ENCODE measurements around the gene OSTN. TPM values are rescaled to one million over a fixed set of nuclear protein-coding genes. Genes with fewer than 3 reads are reported as not detected.
A peak's percentile ranks its signal among the peaks of the same experiment; 100 is the strongest.
"Not testable (repeated sequence)": the region's sequence is repeated elsewhere in the genome, so short reads cannot be mapped to it uniquely, and the experiment has no call there.

OSTN gene
- 1.1 TPM for total RNA-seq

DNA sequence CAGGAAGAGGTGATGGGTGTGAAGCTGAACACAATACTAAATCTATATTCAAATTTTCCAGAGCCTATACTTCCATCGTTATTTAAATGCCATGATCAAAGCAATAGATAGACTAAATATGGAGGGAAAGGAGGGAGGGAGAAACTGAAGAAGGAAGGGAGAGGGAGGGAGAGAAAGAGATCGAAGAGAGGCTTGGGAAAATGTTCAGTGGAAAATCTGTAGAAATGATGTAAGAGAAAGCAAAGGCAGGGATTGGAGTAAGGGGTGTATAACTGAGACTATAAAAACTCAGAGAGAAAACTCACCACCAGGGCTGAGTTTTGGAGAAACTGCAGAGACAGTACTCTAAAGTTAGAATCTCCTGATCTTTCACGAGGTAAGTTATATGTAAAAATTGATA is at the start of gene OSTN:
Gene OSTN (plus strand): TSS at position 310 of the 400 bp plus-strand sequence. CDS start 13,292 bp downstream, outside the sequence.
- intact Hi-C loops (cut with DNase I) = no loop called here
- ATAC-seq (no peak), DNase-seq (ENCODE audit: low spot score) (no peak)

DNA sequence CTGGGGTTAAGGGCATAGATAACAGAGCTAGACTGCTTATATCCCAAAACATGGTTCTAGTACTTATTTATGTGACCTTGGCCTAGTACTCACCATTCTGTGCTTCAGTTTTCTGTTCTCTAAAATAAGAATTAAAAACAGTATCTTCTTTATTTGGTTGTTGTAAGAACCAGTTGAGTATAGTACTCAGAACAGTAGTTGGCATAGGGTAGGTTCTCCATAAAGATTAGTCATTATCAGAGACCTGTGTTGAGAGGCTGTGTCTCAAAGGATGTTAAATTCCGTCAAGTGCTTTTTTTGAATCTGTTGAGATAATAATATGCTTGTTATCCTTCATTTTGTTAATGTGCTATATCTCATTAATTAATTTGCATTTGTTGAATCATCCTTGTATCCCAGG is 47.4 kb upstream of the OSTN start:
- ATAC-seq = no peak
- no peak for DNase-seq (ENCODE audit: low spot score)
- intact Hi-C loops (cut with DNase I) = no loop called here

- DNase-seq (ENCODE audit: low spot score) (no peak), ATAC-seq (no peak)
- intact Hi-C loops (cut with DNase I) = no loop called here
Observed at GRCh38 chr3:191154827-191155226, 44.2 kb upstream of the OSTN start.

GRCh38 chr3:191158247-191158646 is 40.8 kb upstream of the OSTN start:
- intact Hi-C loops (cut with DNase I) = no loop called here
- no peak for ATAC-seq

GRCh38 chr3:191158815-191159214 is 40.2 kb upstream of the OSTN start:
- ATAC-seq (peak; percentile 62), DNase-seq (ENCODE audit: low spot score) (no peak)
- intact Hi-C loops (cut with DNase I) = no loop called here

More at GRCh38 chr3:191158247-191158646, 40.8 kb upstream of the OSTN start:
- DNase-seq (ENCODE audit: low spot score) = no peak

DNA sequence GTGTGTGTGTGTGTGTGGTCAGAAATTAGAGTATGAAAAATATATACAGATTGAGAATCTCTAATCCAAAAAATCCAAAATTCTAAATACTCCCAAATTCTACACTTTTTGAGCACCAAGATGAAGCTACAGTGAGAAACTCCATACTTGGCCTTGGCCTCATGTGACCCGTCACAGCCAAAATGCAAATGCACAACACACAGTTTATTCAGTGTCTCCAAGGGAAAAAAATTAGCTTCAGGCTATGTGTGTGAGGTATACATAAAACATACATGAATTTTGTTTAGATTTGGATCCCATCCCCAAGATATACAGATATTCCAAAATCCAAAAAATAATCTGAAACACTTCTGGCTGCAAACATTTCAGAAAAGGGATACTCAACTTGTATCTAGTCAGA is 33.2 kb upstream of the OSTN start:
- DNase-seq (ENCODE audit: low spot score) (no peak), ATAC-seq (no peak)
- intact Hi-C loops (cut with DNase I) = no loop called here

DNA sequence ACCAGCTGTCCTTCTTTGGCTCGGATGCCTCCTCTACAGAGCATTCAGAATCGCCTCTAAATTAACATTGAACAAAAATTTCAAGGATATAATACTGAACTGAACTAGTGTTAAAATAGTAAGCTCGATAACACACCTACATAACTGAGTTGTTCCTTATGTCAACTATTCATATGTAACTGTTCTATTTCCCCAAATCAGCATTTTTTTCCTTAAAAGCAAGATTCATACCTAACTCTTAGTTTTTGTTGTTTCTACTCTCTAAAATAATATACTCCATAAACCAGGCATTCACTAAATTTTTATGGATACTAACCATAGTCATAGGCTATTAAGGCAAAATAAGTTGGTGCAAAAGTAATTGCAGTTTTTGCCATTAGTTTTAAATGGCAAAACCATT is 32.7 kb upstream of the OSTN start:
- no peak for ATAC-seq
- DNase-seq (ENCODE audit: low spot score) = no peak
- intact Hi-C loops (cut with DNase I) = no loop called here

DNA sequence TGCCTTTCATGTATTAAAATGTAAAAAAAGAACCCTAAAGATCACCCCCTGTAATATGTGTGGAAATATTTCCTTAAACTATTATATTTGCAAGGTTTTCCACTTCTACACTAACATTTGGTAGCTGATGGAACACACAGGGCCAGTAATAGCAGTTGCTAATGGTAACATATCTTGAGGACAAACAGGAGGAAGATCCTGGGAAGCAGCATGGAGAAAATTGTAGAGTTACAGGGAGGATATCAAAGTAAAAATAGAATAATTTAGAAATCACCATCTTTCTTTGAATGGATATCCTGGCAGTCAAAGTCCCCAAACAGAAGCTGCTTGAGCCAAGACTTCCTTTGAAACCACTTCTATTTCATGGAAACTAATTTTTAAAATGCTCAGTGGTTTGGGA is 29.5 kb upstream of the OSTN start:
- ATAC-seq = no peak
- intact Hi-C loops (cut with DNase I) = no loop called here
- no peak for DNase-seq (ENCODE audit: low spot score)

GRCh38 chr3:191170097-191170496 is 28.9 kb upstream of the OSTN start:
- DNase-seq (ENCODE audit: low spot score) = no peak
- ATAC-seq = no peak
- intact Hi-C loops (cut with DNase I) = no loop called here

DNA sequence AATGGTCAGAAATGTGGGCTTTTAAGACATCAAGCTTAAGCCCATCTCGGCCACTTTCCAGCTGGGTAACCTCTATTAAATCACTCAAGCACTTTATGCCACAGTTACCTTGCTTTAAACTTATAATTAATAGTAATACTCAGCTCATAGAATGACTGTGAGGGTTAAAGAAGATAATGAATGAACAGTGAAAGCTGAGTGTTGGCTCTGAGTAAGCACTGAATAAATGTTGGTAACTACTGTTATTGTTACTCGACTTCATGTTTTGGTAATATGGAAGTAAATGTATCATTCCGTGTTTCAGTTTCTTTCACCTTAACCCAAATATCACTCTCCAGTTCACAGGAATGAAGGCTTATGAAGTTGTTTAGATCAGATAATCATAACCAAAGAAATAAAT is 23.9 kb upstream of the OSTN start:
- no peak for ATAC-seq
- no peak for DNase-seq (ENCODE audit: low spot score)
- intact Hi-C loops (cut with DNase I) = no loop called here

DNA sequence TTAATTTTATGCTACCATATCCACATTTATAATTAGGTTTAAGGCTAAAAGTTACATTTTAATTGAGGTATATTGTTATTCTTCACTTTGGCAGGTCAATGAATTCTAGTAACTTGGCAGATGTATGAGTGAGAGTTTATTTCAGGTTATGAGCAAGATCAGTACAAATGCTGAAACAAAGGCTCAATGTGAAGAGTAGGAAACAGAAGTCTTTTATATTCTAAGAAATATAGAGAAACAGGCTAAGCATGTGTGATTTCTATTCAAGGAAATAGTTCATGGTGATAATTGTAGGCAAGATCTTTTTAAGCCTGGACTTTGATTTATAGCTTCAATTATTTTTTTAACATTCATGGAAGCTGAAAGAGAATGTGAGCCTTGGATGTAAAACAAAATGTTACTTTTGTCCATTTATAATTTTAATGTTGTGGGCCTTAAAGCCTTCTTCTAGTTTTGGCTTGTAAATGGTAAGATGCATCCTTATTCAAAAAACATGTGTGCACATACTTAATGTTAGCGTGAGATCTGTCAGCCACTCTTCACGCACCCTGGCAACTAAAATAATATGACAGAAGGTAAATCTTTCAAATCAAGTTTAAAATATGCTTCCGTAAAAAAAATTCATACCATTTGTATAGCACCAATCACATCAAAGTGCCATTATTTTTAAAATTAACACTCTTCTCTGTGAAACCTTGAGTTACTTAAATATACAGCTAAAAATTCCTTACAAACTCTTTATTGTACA is 22.8 kb upstream of the OSTN start:
- no peak for DNase-seq (ENCODE audit: low spot score)
- intact Hi-C loops (cut with DNase I) = no loop called here
- ATAC-seq = peak; percentile 71

GRCh38 chr3:191185382-191185781 is 13.7 kb upstream of the OSTN start:
- intact Hi-C loops (cut with DNase I); ATAC-seq; DNase-seq (ENCODE audit: low spot score): not testable (repeated sequence)

GRCh38 chr3:191188246-191188645 is 10.8 kb upstream of the OSTN start:
- intact Hi-C loops (cut with DNase I); DNase-seq (ENCODE audit: low spot score); ATAC-seq: not testable (repeated sequence)

DNA sequence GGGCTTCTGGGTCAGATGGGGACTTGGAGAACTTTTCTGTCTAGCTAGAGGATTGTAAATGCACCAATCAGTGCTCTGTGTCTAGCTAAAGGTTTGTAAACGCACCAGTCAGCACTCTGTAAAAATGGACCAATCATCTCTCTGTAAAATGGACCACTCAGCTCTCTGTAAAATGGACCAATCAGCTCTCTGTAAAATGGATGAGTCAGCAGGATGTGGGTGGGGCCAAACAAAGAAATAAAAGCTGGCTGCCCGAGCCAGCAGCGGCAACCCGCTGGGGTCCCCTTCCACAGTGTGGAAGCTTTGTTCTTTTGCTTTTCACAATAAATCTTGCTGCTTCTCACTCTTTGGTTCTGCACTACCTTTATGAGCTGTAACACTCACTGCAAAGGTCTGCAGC is 6.8 kb upstream of the OSTN start:
- ATAC-seq; DNase-seq (ENCODE audit: low spot score); intact Hi-C loops (cut with DNase I): not testable (repeated sequence)

DNA sequence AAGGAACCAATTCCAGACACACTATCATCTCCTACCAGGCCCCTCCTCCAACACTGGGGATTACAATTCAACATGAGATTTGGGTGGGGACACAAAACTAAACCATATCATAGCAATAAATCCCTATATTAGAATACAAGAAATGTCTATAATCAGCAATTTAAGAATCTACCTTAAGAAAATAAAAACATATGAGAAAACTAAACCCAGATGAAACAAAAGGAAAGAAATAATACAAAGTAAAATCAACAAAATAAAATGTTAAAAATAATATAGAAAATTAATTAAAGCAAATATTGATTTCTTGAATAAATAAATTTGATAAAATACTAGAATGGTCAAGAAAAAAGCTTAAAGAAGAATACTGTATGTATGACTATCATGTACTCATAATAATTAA is 6.1 kb upstream of the OSTN start:
- DNase-seq (ENCODE audit: low spot score) = no peak
- intact Hi-C loops (cut with DNase I) = no loop called here
- no peak for ATAC-seq

DNA sequence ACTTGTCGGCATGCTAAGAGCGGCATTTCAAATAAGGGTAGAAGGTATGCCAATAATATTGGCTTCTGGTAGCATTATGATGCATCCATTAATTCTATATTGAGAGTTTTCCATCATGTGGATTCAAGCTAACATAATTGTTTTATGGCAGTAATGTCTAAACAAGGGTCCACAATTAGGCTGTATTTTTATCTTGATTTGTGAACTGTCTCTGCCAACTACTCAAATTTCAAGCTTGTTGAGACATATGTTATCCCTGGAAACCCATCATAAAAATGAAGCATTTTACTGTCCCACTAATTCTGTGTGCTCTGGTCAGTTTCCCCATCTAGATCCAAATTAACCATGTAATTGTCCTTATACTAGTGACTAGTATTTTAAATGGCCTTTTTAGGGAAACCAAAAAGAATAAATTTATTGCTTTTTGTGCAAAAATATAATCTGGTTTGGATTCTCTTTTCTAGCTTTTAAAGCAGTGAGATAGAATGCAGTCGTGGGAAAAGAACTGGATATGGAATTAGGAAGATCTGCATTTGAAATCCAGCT is 1.2 kb upstream of the OSTN start:
- DNase-seq (ENCODE audit: low spot score) = no peak
- intact Hi-C loops (cut with DNase I) = no loop called here
- no peak for ATAC-seq

- ATAC-seq = no peak
- no peak for DNase-seq (ENCODE audit: low spot score)
- intact Hi-C loops (cut with DNase I) = no loop called here
Observed at GRCh38 chr3:191198480-191198879, 561 bp upstream of the OSTN start.

DNA sequence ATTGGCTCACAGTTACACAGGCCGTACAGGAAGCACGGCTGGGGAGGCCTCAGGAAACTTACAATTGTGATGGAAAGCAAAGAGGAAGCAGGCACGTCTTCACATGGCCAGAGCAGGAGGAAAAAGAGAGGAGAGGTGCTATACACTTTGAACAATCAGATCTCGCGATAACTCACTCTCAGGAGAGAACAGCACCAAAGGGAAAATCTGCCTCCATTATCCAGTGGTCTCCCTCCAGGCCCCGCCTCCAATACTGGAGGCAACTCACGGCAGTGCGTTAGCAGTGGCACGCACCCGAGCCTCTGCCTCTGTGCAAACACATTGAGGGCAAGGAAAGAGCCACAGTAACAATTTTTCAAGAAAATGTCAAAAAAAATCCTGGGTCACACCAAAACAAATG is 11.0 kb downstream of the OSTN start:
- intact Hi-C loops (cut with DNase I) = no loop called here
- no peak for ATAC-seq
- no peak for DNase-seq (ENCODE audit: low spot score)

GRCh38 chr3:191216510-191216909 is 17.5 kb downstream of the OSTN start:
- DNase-seq (ENCODE audit: low spot score) (no peak), ATAC-seq (no peak)
- intact Hi-C loops (cut with DNase I) = no loop called here

DNA sequence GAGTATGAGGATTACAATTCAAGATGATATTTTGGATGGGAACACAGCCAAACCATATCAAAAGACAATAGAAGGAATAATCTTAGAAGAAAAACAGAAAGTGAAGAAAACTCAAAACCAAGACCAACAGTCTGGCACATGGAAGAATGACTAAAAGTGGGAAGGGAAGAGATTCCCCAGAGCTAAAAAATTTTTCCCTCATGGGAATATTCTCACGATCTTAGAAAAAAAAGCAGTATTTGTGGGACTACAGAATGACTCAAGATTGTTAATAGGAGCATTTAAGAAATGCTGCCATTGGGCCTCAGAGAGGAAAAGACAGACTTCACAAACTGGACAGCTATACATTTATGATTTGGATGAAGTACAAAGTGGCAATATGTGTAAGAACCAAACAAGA is 18.3 kb downstream of the OSTN start:
- ATAC-seq (no peak), DNase-seq (ENCODE audit: low spot score) (no peak)
- intact Hi-C loops (cut with DNase I) = no loop called here

DNA sequence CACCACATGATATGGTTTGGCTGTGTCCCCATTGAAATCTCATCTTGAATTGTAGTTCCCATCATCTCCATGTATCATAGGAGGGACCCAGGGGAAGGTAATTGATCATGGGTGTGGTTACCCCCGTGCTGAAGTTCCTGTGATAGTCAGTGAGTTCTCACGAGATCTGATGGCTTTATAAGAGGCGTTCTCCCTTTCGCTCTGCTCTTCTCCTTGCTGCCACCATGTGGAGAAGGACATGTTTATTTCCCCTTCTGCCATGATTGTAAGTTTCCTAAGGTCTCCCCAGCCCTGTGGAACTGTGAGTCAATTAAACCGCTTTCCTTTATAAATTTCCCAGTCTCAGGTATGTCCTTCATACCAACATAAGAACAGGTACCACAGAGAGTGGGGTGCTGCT is 21.9 kb downstream of the OSTN start:
- no peak for ATAC-seq

More for the DNA sequence above, 21.9 kb downstream of the OSTN start:
- no peak for DNase-seq (ENCODE audit: low spot score)
- intact Hi-C loops (cut with DNase I) = no loop called here

Measured in sciatic nerve (tissue), 2 donors.